A673 (cell line): ENCODE results near the gene TMEM109.

Source experiments
- EZH2 ChIP-seq: fragments of 200-600 bp; sonication (generic); IDR thresholded peaks from 2 replicates; pipeline ENCODE4 v1.6.1; 2017; ENCODE audit warnings: borderline replicate concordance, low read depth, mild to moderate bottlenecking, mixed read lengths, antibody characterized with exemption, low read length; ENCODE audit not compliant: poor library complexity, severe bottlenecking
- TF ChIP-seq, protein P1 (sequence below): fragments of 300-800, 200-600 bp; sonication (generic); conservative IDR thresholded peaks from 2 replicates; pipeline ENCODE4 v1.5.1; 2017; ENCODE audit warnings: low read depth, mild to moderate bottlenecking, antibody characterized with exemption, low read length, moderate library complexity, mixed read lengths

DNA sequence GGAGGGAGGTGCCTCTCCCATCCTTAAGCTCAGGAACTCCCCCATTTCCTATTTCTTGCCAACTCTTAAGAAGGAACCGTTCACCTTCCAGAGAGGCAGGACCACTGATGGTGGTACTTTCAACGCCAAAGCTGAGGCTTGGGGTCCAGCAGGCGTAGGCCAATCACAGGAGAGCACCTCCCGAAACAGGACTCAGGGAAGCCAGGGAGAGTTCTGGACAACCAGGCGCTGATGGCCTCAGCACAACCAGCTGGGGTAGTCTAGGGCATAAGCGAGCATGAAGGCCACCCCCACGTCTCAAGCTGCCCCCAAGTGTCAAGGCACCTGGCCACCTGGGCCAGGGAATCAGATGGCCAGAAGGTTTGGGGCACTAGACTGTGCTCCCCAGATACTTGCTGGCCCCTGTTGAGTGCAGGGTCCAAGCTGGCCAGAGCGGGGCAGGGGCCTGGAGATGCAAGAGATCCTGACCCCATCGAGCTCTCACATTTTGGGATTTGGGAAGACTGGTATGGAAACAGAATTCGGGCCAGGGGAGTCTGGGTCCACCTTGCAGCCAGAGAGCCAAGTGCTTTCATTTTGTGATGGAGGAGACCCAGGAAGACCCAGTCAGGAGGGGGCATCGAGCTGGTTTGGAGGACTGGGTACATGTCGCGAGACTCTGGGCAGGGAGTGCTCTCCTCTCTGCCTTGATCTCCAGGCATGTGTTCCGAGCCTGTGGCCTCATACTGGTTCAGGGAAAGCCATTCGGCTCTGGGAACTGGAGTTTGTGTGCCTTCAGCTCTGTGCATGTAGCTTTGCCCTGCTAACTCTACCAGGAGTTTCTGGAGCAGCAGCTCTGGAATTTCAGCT, 58.4 kb downstream of the TMEM109 start:
- TF ChIP-seq, protein P1, sequence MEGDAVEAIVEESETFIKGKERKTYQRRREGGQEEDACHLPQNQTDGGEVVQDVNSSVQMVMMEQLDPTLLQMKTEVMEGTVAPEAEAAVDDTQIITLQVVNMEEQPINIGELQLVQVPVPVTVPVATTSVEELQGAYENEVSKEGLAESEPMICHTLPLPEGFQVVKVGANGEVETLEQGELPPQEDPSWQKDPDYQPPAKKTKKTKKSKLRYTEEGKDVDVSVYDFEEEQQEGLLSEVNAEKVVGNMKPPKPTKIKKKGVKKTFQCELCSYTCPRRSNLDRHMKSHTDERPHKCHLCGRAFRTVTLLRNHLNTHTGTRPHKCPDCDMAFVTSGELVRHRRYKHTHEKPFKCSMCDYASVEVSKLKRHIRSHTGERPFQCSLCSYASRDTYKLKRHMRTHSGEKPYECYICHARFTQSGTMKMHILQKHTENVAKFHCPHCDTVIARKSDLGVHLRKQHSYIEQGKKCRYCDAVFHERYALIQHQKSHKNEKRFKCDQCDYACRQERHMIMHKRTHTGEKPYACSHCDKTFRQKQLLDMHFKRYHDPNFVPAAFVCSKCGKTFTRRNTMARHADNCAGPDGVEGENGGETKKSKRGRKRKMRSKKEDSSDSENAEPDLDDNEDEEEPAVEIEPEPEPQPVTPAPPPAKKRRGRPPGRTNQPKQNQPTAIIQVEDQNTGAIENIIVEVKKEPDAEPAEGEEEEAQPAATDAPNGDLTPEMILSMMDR: no peak
- no peak for TF ChIP-seq EZH2
